Measurements from ENCODE around the gene KAT2A.

- no peak for TF ChIP-seq CTCF (optimal IDR thresholded peaks at IDR 0.05 in 1 of 3, IDR thresholded peaks at IDR 0.05 in 1 of 3, conservative IDR thresholded peaks at IDR 0.05 in 1 of 3; ENCODE audit: extremely low read depth in 1 of 3, insufficient read depth in 2 of 3, low read length in 3 of 3)
- TF ChIP-seq EZH2 (IDR thresholded peaks at IDR 0.05; ENCODE audit: low read length) = no peak
These were observed 10.1 kb upstream of the KAT2A start for GRCh38 chr17:42131232-42131631.

All from keratinocyte (primary cell).